ENCODE data around the gene MYADML2.

Gene MYADML2

GRCh38 chr17:81909966-81910839 is 36.8 kb downstream of the MYADML2 start:
- no peak for DNase-seq

- no peak for DNase-seq
These were observed 37.8 kb downstream of the MYADML2 start for GRCh38 chr17:81909231-81909630.

GRCh38 chr17:81908793-81909192 is 38.2 kb downstream of the MYADML2 start:
- DNase-seq: no peak

GRCh38 chr17:81907219-81908145 is 39.6 kb downstream of the MYADML2 start:
- no peak for DNase-seq

- DNase-seq: no peak
These were observed 40.4 kb downstream of the MYADML2 start for GRCh38 chr17:81906476-81907218.

GRCh38 chr17:81905993-81906392 is 41.0 kb downstream of the MYADML2 start:
- no peak for DNase-seq

GRCh38 chr17:81905424-81905875 is 41.6 kb downstream of the MYADML2 start:
- DNase-seq: no peak

- no peak for DNase-seq
These were observed 42.2 kb downstream of the MYADML2 start for GRCh38 chr17:81904600-81905423.

- DNase-seq: no peak
These were observed 43.0 kb downstream of the MYADML2 start for GRCh38 chr17:81903896-81904599.

GRCh38 chr17:81903415-81903831 is 43.6 kb downstream of the MYADML2 start:
- DNase-seq: no peak

GRCh38 chr17:81902653-81903414 is 44.2 kb downstream of the MYADML2 start:
- no peak for DNase-seq

GRCh38 chr17:81902023-81902652 is 44.9 kb downstream of the MYADML2 start, which contains the start of gene NPB:
TSS of gene NPB (plus strand) at chr17:81902238. CDS start at chr17:81902278, 40 bp downstream.
- no peak for DNase-seq

- no peak for DNase-seq
These were observed 45.6 kb downstream of the MYADML2 start for GRCh38 chr17:81901167-81902022.

- no peak for DNase-seq
These were observed 46.7 kb downstream of the MYADML2 start for GRCh38 chr17:81900181-81900820.

GRCh38 chr17:81899514-81900166 is 47.4 kb downstream of the MYADML2 start:
- DNase-seq: no peak

GRCh38 chr17:81898885-81899284 is 48.1 kb downstream of the MYADML2 start:
- DNase-seq: no peak

- no peak for DNase-seq
These were observed 48.8 kb downstream of the MYADML2 start for GRCh38 chr17:81898029-81898866.
